Subcutaneous abdominal adipose tissue (tissue), 5 donors: ENCODE data around the gene ACAT2.
"Not testable (repeated sequence)": the region's sequence is repeated elsewhere in the genome, so short reads cannot be mapped to it uniquely, and the experiment has no call there.

Experiments used
- H3K27ac ChIP-seq: one replicate; pipeline ENCODE4 v1.7.0; 2013; ENCODE audit warnings: low read depth, mild to moderate bottlenecking, inconsistent platforms, low read length, moderate library complexity
- H3K27me3 ChIP-seq, 5 donors: one replicate each; pipeline ENCODE4 v1.7.0; 2013; ENCODE audit warnings: low read length in 5 of 5, inconsistent platforms in 1 of 5; ENCODE audit not compliant: control insufficient read depth in 5 of 5, insufficient read depth in 4 of 5
- H3K36me3 ChIP-seq, 5 donors: one replicate each; pipeline ENCODE4 v1.7.0; 2013; ENCODE audit warnings: low read length in 5 of 5; ENCODE audit not compliant: control insufficient read depth in 5 of 5, insufficient read depth in 5 of 5
- H3K4me1 ChIP-seq, 5 donors: one replicate each; pipeline ENCODE4 v1.7.0; 2013; ENCODE audit warnings: low read length in 5 of 5, mild to moderate bottlenecking in 3 of 5, moderate library complexity in 1 of 5; ENCODE audit not compliant: control insufficient read depth in 5 of 5, insufficient read depth in 5 of 5
- H3K4me3 ChIP-seq, 5 donors: one replicate each; pipeline ENCODE4 v1.7.0; 2013; ENCODE audit warnings: low read length in 5 of 5, low read depth in 1 of 5
- H3K9ac ChIP-seq, 5 donors: one replicate each; pipeline ENCODE4 v1.7.0; 2013; ENCODE audit warnings: low read length in 5 of 5, mild to moderate bottlenecking in 4 of 5, moderate library complexity in 3 of 5
- H3K9me3 ChIP-seq, 5 donors: one replicate each; pipeline ENCODE4 v1.7.0; 2013; ENCODE audit warnings: low read length in 5 of 5; ENCODE audit not compliant: control insufficient read depth in 5 of 5
- donor health status: healthy.
- donor health status: healthy.
- donor health status: healthy.
- donor health status: healthy.
- donor health status: healthy.

ACAT2 gene

DNA sequence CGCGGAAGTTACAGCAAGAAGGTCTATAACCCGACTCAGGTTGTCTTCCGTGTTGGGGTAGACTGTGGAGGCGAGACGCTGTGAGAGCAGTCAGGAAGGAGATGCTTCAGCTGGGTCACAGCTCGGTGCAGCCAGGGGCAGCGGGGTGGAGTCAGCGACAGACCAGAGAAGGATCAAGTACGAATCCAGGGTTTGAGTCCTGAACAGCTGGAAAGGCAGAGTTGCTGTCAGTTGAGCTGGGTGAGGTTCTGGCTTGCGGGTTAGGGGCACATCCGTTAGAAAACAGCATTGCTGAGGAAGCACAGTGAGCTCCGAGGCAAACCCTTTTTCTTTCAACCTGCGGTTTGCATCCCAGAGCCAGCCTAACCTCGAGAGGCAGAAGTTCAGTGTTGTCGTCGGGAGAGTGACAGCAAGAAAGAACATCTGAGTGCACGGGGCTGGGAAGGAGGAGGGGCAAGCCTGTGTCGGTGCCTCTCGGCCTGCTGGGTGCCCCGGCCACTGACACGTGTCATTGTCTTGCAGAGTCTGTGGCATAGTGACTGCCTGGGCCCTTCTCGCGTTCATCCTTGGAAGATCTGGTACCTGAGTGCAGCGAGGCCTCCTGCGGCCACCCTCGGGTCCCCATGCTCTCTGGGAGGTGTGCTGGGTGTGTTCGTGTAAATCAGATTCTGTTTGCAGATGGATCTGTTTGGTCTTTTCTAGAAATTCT, 58.2 kb downstream of the ACAT2 start:
- Histone ChIP-seq H3K27me3 (peaks cover 2 to 12% (median 5%) of the 10 kb centered on the region in 5 donors), H3K36me3 (no peaks in the 10 kb centered on the region), H3K9me3 (no peaks in the 10 kb centered on the region), H3K4me1 (peaks cover 0 to 15% (median 0%) of the 10 kb centered on the region in 5 donors), H3K4me3 (peak overlapping the region in 2 of 5 donors; percentile 2 to 18), H3K9ac (no peak overlapping the region), H3K27ac (no peak overlapping the region)

GRCh38 chr6:159821122-159821521, 59.3 kb downstream of the ACAT2 start:
- no peak overlapping the region for H3K27ac ChIP-seq
- H3K9ac ChIP-seq: no peak overlapping the region

GRCh38 chr6:159821726-159822125, 59.9 kb downstream of the ACAT2 start:
- H3K9me3 ChIP-seq: no peaks in the 10 kb centered on the region
- no peak overlapping the region for H3K9ac ChIP-seq
- no peaks in the 10 kb centered on the region for H3K36me3 ChIP-seq
- H3K4me3 ChIP-seq: no peak overlapping the region
- peaks cover 2 to 12% (median 5%) of the 10 kb centered on the region in 5 donors for H3K27me3 ChIP-seq
- H3K4me1 ChIP-seq: peaks cover 0 to 15% (median 0%) of the 10 kb centered on the region in 5 donors
- H3K27ac ChIP-seq: no peak overlapping the region

More at GRCh38 chr6:159821122-159821521, 59.3 kb downstream of the ACAT2 start:
- H3K36me3 ChIP-seq: no peaks in the 10 kb centered on the region
- H3K27me3 ChIP-seq: peaks cover 2 to 12% (median 5%) of the 10 kb centered on the region in 5 donors
- H3K4me3 ChIP-seq: no peak overlapping the region
- H3K4me1 ChIP-seq: peaks cover 0 to 15% (median 0%) of the 10 kb centered on the region in 5 donors
- no peaks in the 10 kb centered on the region for H3K9me3 ChIP-seq

GRCh38 chr6:159823953-159824352, 62.1 kb downstream of the ACAT2 start:
- Histone ChIP-seq H3K9me3 (no peaks in the 10 kb centered on the region), H3K9ac (no peak overlapping the region), H3K27ac (no peak overlapping the region), H3K36me3 (no peaks in the 10 kb centered on the region), H3K27me3 (peaks cover 2 to 12% (median 5%) of the 10 kb centered on the region in 5 donors), H3K4me3 (no peak overlapping the region), H3K4me1 (peaks cover 0 to 15% (median 0%) of the 10 kb centered on the region in 5 donors)

DNA sequence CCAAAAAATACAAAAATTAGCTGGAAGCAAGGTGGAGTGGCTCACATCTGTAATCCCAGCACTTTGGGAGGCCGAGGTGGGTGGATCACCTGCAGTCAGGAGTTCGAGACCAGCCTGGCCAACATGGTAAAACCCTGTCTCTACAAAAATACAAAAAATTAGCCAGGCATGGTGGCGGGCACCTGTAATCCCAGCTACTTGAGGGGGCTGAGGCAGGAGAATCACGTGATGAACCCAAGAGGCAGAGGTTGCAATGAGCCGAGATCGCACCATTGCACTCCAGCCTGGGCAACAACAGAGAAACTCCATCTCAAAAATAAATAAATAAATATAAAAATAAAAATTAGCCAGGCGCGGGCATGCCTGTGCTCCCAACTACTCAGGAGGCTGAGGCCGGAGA, 62.8 kb downstream of the ACAT2 start:
- H3K4me3 ChIP-seq, H3K9me3 ChIP-seq, H3K36me3 ChIP-seq, H3K9ac ChIP-seq, H3K27ac ChIP-seq, H3K27me3 ChIP-seq: not testable (repeated sequence)
- peaks cover 0 to 15% (median 0%) of the 10 kb centered on the region in 5 donors for H3K4me1 ChIP-seq

GRCh38 chr6:159826004-159826403, 64.2 kb downstream of the ACAT2 start:
- H3K9me3 ChIP-seq: no peaks in the 10 kb centered on the region
- H3K4me3 ChIP-seq: no peak overlapping the region

DNA sequence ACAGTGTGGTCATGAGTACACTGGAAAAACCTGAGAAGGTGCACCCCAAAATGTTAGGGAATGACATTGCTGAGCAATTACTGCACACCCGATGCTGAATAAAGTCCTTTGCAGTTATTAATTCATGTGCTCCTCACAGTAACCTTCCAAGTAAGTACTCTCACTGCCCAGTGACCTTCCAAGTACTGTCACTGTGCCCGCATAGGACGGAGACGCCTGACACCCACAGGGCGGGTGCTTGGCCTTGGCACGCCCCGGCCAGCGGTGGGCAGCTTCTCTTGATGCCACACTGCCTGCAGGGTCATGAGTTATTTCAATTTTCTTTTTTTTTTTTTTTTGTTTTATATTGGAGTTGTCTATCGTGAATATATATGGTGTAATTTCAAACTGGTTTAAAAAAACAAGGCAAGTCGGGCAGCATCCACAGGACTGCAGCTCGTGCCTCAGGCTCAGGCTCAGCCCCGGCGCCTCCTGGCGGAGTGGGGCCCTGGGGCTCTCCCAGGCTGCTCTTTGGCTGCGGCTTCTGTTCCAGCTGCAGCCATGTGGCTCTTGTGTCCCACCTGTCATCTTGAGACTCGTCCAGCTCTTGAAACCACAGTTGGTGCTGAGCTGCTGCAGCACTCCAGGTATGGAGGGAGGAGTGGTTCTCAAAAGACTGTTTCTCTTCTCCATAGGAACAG, 65.3 kb downstream of the ACAT2 start:
- Histone ChIP-seq H3K4me1 (no peaks in the 10 kb centered on the region), H3K9ac (no peak overlapping the region), H3K27ac (no peak overlapping the region), H3K27me3 (peaks cover 0 to 2% (median 0%) of the 10 kb centered on the region in 5 donors), H3K9me3 (no peaks in the 10 kb centered on the region), H3K4me3 (no peak overlapping the region), H3K36me3 (no peaks in the 10 kb centered on the region)

More at GRCh38 chr6:159826004-159826403, 64.2 kb downstream of the ACAT2 start:
- H3K9ac ChIP-seq: no peak overlapping the region
- peaks cover 0 to 4% (median 0%) of the 10 kb centered on the region in 5 donors for H3K4me1 ChIP-seq
- peaks cover 0 to 2% (median 0%) of the 10 kb centered on the region in 5 donors for H3K27me3 ChIP-seq
- H3K27ac ChIP-seq: no peak overlapping the region
- no peaks in the 10 kb centered on the region for H3K36me3 ChIP-seq

DNA sequence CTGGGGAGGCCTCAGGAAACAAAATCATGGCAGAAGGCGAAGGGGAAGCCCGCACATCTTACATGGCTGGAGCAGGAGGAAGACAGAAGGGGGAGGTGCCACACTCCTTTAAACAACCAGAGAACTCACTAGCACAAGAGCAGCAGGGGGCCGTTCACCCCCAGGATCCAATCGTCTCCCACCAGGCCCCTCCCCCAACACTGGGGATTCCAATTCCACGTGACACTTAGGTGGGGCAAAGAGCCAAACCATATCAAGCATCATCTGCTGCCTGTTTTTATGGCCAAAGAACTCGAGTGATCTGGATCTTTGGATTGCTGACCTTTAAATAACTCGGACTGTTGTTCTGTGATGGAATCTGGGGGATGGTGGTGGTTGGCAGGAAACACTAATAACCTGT, 66.2 kb downstream of the ACAT2 start:
- H3K9ac ChIP-seq: no peak overlapping the region
- H3K27ac ChIP-seq: no peak overlapping the region
- H3K36me3 ChIP-seq: no peaks in the 10 kb centered on the region
- no peaks in the 10 kb centered on the region for H3K9me3 ChIP-seq
- no peaks in the 10 kb centered on the region for H3K4me1 ChIP-seq
- peaks cover 0 to 2% (median 0%) of the 10 kb centered on the region in 5 donors for H3K27me3 ChIP-seq
- no peak overlapping the region for H3K4me3 ChIP-seq
